Neutrophil (primary cell): Measurements from ENCODE around the gene DEGS2.

ENCODE experiments used
- H3K27ac ChIP-seq: fragments of 200-600 bp; sonication (generic); 2 replicates; pipeline ENCODE4 v1.5.1; 2016; ENCODE audit warnings: mild to moderate bottlenecking, moderate library complexity
- H3K27me3 ChIP-seq: fragments of 200-600 bp; sonication (generic); 2 replicates; pipeline ENCODE4 v1.6.0; 2016; ENCODE audit warnings: mild to moderate bottlenecking
- H3K36me3 ChIP-seq: fragments of 200-600 bp; sonication (generic); 2 replicates; pipeline ENCODE4 v1.5.1; 2017
- H3K4me1 ChIP-seq, 2 experiments: fragments of 200-600 bp in 1 of 2; sonication (generic) in 1 of 2; 1 replicate in 1 of 2; 2 replicates in 1 of 2; pipeline versions ENCODE4 v1.5.1 to v1.6.1; 2013 to 2016; ENCODE audit warnings: low read depth in 1 of 2, low read length in 1 of 2, mild to moderate bottlenecking in 1 of 2, moderate library complexity in 1 of 2; ENCODE audit not compliant: control insufficient read depth in 1 of 2, insufficient read depth in 1 of 2
- H3K4me3 ChIP-seq, 2 experiments: fragments of 200-600 bp in 1 of 2; sonication (generic) in 1 of 2; 1 replicate in 1 of 2; 2 replicates in 1 of 2; pipeline ENCODE4 v1.5.1; 2013 to 2016; ENCODE audit warnings: low read depth in 1 of 2, low read length in 1 of 2, mild to moderate bottlenecking in 1 of 2, moderate library complexity in 1 of 2
- H3K9me3 ChIP-seq: fragments of 200-600 bp; sonication (generic); 2 replicates; pipeline ENCODE4 v1.5.1; 2016
- TF ChIP-seq, protein P1 (sequence below): fragments of 200-600 bp; sonication (generic); IDR thresholded peaks from 2 replicates; pipeline ENCODE4 v1.5.1; 2016; ENCODE audit warnings: antibody characterized with exemption

DEGS2 gene

GRCh38 chr14:100096656-100097055 is 62.8 kb downstream of the DEGS2 start:
- no peaks in the 10 kb centered on the region for H3K27me3 ChIP-seq
- no peak overlapping the region for H3K4me3 ChIP-seq
- TF ChIP-seq, protein P1, sequence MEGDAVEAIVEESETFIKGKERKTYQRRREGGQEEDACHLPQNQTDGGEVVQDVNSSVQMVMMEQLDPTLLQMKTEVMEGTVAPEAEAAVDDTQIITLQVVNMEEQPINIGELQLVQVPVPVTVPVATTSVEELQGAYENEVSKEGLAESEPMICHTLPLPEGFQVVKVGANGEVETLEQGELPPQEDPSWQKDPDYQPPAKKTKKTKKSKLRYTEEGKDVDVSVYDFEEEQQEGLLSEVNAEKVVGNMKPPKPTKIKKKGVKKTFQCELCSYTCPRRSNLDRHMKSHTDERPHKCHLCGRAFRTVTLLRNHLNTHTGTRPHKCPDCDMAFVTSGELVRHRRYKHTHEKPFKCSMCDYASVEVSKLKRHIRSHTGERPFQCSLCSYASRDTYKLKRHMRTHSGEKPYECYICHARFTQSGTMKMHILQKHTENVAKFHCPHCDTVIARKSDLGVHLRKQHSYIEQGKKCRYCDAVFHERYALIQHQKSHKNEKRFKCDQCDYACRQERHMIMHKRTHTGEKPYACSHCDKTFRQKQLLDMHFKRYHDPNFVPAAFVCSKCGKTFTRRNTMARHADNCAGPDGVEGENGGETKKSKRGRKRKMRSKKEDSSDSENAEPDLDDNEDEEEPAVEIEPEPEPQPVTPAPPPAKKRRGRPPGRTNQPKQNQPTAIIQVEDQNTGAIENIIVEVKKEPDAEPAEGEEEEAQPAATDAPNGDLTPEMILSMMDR = no peak
- H3K4me1 ChIP-seq = no peaks in the 10 kb centered on the region
- peaks cover 17% of the 10 kb centered on the region for H3K36me3 ChIP-seq
- no peaks in the 10 kb centered on the region for H3K9me3 ChIP-seq
- no peak overlapping the region for H3K27ac ChIP-seq
